ENCODE data around the gene POLL.

GRCh38 chr10:101587725-101588653 lies at the start of gene POLL, which contains the start of gene DPCD:
- TF ChIP-seq, protein P1, sequence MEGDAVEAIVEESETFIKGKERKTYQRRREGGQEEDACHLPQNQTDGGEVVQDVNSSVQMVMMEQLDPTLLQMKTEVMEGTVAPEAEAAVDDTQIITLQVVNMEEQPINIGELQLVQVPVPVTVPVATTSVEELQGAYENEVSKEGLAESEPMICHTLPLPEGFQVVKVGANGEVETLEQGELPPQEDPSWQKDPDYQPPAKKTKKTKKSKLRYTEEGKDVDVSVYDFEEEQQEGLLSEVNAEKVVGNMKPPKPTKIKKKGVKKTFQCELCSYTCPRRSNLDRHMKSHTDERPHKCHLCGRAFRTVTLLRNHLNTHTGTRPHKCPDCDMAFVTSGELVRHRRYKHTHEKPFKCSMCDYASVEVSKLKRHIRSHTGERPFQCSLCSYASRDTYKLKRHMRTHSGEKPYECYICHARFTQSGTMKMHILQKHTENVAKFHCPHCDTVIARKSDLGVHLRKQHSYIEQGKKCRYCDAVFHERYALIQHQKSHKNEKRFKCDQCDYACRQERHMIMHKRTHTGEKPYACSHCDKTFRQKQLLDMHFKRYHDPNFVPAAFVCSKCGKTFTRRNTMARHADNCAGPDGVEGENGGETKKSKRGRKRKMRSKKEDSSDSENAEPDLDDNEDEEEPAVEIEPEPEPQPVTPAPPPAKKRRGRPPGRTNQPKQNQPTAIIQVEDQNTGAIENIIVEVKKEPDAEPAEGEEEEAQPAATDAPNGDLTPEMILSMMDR (IDR thresholded peaks at IDR 0.05) = no peak
- no peak for TF ChIP-seq EZH2phosphoT487 (IDR thresholded peaks at IDR 0.05)
